Sigmoid colon (tissue), 4 donors: ENCODE measurements around the gene HOXA10.

Experiments
- CTCF ChIP-seq, 4 experiments: fragments of 450-650 bp in 3 of 4; fragments of 200-600 bp in 1 of 4; IDR thresholded peaks; one replicate each; pipeline ENCODE4 v1.5.1; 2016 to 2019; ENCODE audit warnings: antibody characterized with exemption in 4 of 4, mild to moderate bottlenecking in 3 of 4, moderate library complexity in 2 of 4
- POLR2A ChIP-seq, 2 donors: fragments of 450-650 bp; IDR thresholded peaks; one replicate each; pipeline ENCODE4 v1.6.1; 2016; ENCODE audit warnings: antibody characterized with exemption in 2 of 2, mild to moderate bottlenecking in 2 of 2, moderate library complexity in 2 of 2
- POLR2AphosphoS5 ChIP-seq, 4 donors: sonication (generic); formaldehyde crosslinking; IDR thresholded peaks; one replicate each; pipeline ENCODE4 v1.6.1; 2017; ENCODE audit warnings: antibody characterized with exemption in 4 of 4

- TF ChIP-seq CTCF (IDR thresholded peaks at IDR 0.05) (no peak), POLR2A (IDR thresholded peaks at IDR 0.05) (no peak), POLR2AphosphoS5 (IDR thresholded peaks at IDR 0.05) (no peak)
These were observed 2.8 kb downstream of the HOXA10 start for GRCh38 chr7:27171325-27171636.
